Activated T-cell treated with anti-CD3 and anti-CD28 coated beads for 1 hour (primary cell): ENCODE results near the gene OSCP1.

Experiments
- DNase-seq: peaks from one replicate; pipeline ENCODE4 v3.0.0-alpha.2; 2020; ENCODE audit warnings: low read depth

The OSCP1 gene

GRCh38 chr1:36401602-36402503 is 48.4 kb downstream of the OSCP1 start:
- DNase-seq: no peak

- DNase-seq: peak; percentile 32
Measured at GRCh38 chr1:36400825-36401601, 49.2 kb downstream of the OSCP1 start.

GRCh38 chr1:36400514-36400824 is 49.8 kb downstream of the OSCP1 start:
- no peak for DNase-seq

- no peak for DNase-seq
Measured at GRCh38 chr1:36398370-36398977, 51.8 kb downstream of the OSCP1 start.

GRCh38 chr1:36397378-36398230 is 52.6 kb downstream of the OSCP1 start, which contains the start of gene LSM10:
LSM10 (minus strand) TSS chr1:36397908; CDS start chr1:36394129, 3,779 bp downstream.
- DNase-seq: peak; percentile 82

- no peak for DNase-seq
Measured at GRCh38 chr1:36397083-36397377, 53.2 kb downstream of the OSCP1 start.

- DNase-seq: no peak
Measured at GRCh38 chr1:36396359-36396758, 53.9 kb downstream of the OSCP1 start.

- DNase-seq: no peak
Measured at GRCh38 chr1:36393686-36394085, 56.6 kb downstream of the OSCP1 start.

GRCh38 chr1:36392836-36393235 is 57.4 kb downstream of the OSCP1 start:
- DNase-seq: no peak

- no peak for DNase-seq
Measured at GRCh38 chr1:36391271-36391670, 59.0 kb downstream of the OSCP1 start.

GRCh38 chr1:36390411-36390810 is 59.8 kb downstream of the OSCP1 start:
- no peak for DNase-seq

GRCh38 chr1:36389999-36390398 is 60.3 kb downstream of the OSCP1 start:
- DNase-seq: no peak

- DNase-seq: no peak
Measured at GRCh38 chr1:36389261-36389660, 61.0 kb downstream of the OSCP1 start.

- DNase-seq: no peak
Measured at GRCh38 chr1:36387141-36387949, 62.9 kb downstream of the OSCP1 start.

GRCh38 chr1:36386265-36387140 is 63.7 kb downstream of the OSCP1 start:
- peak; percentile 74 for DNase-seq

GRCh38 chr1:36385410-36386264 is 64.6 kb downstream of the OSCP1 start, which contains the start of gene STK40:
STK40 (minus strand) TSS chr1:36385924; CDS start chr1:36361332, 24,592 bp downstream.
- peak; percentile 96 for DNase-seq

GRCh38 chr1:36384542-36385409 is 65.5 kb downstream of the OSCP1 start:
- peak; percentile 11 for DNase-seq

- no peak for DNase-seq
Measured at GRCh38 chr1:36383240-36383639, 67.0 kb downstream of the OSCP1 start.
